Measurements from ENCODE around the gene FFAR1. TPM values are rescaled to one million over a fixed set of nuclear protein-coding genes. Genes with fewer than 3 reads are reported as not detected.
A peak's percentile ranks its signal among the peaks of the same experiment; 100 is the strongest.

FFAR1 gene
- total and polyA plus RNA-seq, 7 experiments from 2014 or later: 0.10 to 1.3 (median 0.24) TPM; not detected in 4

GRCh38 chr19:35379992-35380391 is 32.3 kb downstream of the FFAR1 start:
- no peak overlapping the region for H3K27ac ChIP-seq (ENCODE audit: low read depth, low read length)
- Mint-ChIP-seq H3K36me3 (peaks cover 0 to 4% (median 0%) of the 10 kb centered on the region in 5 donors), H3K9me3 (peaks cover 0 to 16% (median 2%) of the 10 kb centered on the region in 11 donors), H3K27ac (no peak overlapping the region), H3K27me3 (peaks cover 0 to 24% (median 13%) of the 10 kb centered on the region in 5 donors), H3K4me3 (no peak overlapping the region), H3K4me1 (peaks cover 0 to 7% (median 0%) of the 10 kb centered on the region in 7 donors)
- H3K9me3 ChIP-seq (ENCODE audit: control insufficient read depth in 2 of 3, low read length in 3 of 3): no peaks in the 10 kb centered on the region
- DNase-seq (no peak), ATAC-seq (no peak)
- no peaks in the 10 kb centered on the region for H3K27me3 ChIP-seq (ENCODE audit: control insufficient read depth in 2 of 2, insufficient read depth in 2 of 2, low read length in 2 of 2)
- intact Hi-C loops (cut with micrococcal nuclease): no loop called here
- POLR2A ChIA-PET: no interaction called here
- no peaks in the 10 kb centered on the region for H3K36me3 ChIP-seq (ENCODE audit: control insufficient read depth in 2 of 3, insufficient read depth in 3 of 3, low read length in 3 of 3)
- CTCF ChIA-PET: no interaction called here
- no peak overlapping the region for H3K4me3 ChIP-seq (ENCODE audit: low read length)
- H3K4me1 ChIP-seq (ENCODE audit: control insufficient read depth in 2 of 2, insufficient read depth in 2 of 2, low read length in 2 of 2): no peaks in the 10 kb centered on the region

- Histone ChIP-seq H3K4me1 (ENCODE audit: control insufficient read depth in 2 of 2, insufficient read depth in 2 of 2, low read length in 2 of 2) (no peaks in the 10 kb centered on the region), H3K9me3 (ENCODE audit: control insufficient read depth in 2 of 3, low read length in 3 of 3) (no peaks in the 10 kb centered on the region), H3K4me3 (ENCODE audit: low read length) (no peak overlapping the region), H3K27me3 (ENCODE audit: control insufficient read depth in 2 of 2, insufficient read depth in 2 of 2, low read length in 2 of 2) (no peaks in the 10 kb centered on the region), H3K36me3 (ENCODE audit: control insufficient read depth in 2 of 3, insufficient read depth in 3 of 3, low read length in 3 of 3) (no peaks in the 10 kb centered on the region), H3K27ac (ENCODE audit: low read depth, low read length) (no peak overlapping the region)
- CTCF ChIA-PET: no interaction called here
- no peak for ATAC-seq
- Mint-ChIP-seq H3K4me3 (no peak overlapping the region), H3K27me3 (peaks cover 0 to 21% (median 13%) of the 10 kb centered on the region in 5 donors), H3K36me3 (peaks cover 0 to 4% (median 0%) of the 10 kb centered on the region in 5 donors), H3K27ac (no peak overlapping the region), H3K9me3 (peaks cover 0 to 16% (median 2%) of the 10 kb centered on the region in 11 donors), H3K4me1 (peaks cover 0 to 4% (median 0%) of the 10 kb centered on the region in 7 donors)
- no peak for DNase-seq
- intact Hi-C loops (cut with micrococcal nuclease): no loop called here
- POLR2A ChIA-PET: no interaction called here
These were observed 32.9 kb downstream of the FFAR1 start for GRCh38 chr19:35380450-35381124.

GRCh38 chr19:35381318-35381717 is 33.6 kb downstream of the FFAR1 start:
- no peak overlapping the region for H3K4me3 ChIP-seq (ENCODE audit: low read length)
- no peak for DNase-seq
- ATAC-seq: no peak
- H3K27me3 Mint-ChIP-seq: peaks cover 0 to 21% (median 9%) of the 10 kb centered on the region in 5 donors
- intact Hi-C loops (cut with micrococcal nuclease): no loop called here
- ChIA-PET CTCF (no interaction called here), POLR2A (no interaction called here)
- peaks cover 0 to 18% (median 5%) of the 10 kb centered on the region in 11 donors for H3K9me3 Mint-ChIP-seq
- H3K4me1 ChIP-seq (ENCODE audit: control insufficient read depth in 2 of 2, insufficient read depth in 2 of 2, low read length in 2 of 2): no peaks in the 10 kb centered on the region
- no peak overlapping the region for H3K4me3 Mint-ChIP-seq
- no peaks in the 10 kb centered on the region for H3K36me3 ChIP-seq (ENCODE audit: control insufficient read depth in 2 of 3, insufficient read depth in 3 of 3, low read length in 3 of 3)
- H3K4me1 Mint-ChIP-seq: peaks cover 0 to 4% (median 0%) of the 10 kb centered on the region in 7 donors
- no peak overlapping the region for H3K27ac ChIP-seq (ENCODE audit: low read depth, low read length)
- peaks cover 0 to 5% (median under 1%) of the 10 kb centered on the region in 5 donors for H3K36me3 Mint-ChIP-seq
- no peak overlapping the region for H3K27ac Mint-ChIP-seq
- no peaks in the 10 kb centered on the region for H3K9me3 ChIP-seq (ENCODE audit: control insufficient read depth in 2 of 3, low read length in 3 of 3)
- H3K27me3 ChIP-seq (ENCODE audit: control insufficient read depth in 2 of 2, insufficient read depth in 2 of 2, low read length in 2 of 2): no peaks in the 10 kb centered on the region

GRCh38 chr19:35381926-35382325 is 34.2 kb downstream of the FFAR1 start:
- Mint-ChIP-seq H3K4me1 (peaks cover 0 to 3% (median 0%) of the 10 kb centered on the region in 7 donors), H3K27me3 (peaks cover 0 to 21% (median 13%) of the 10 kb centered on the region in 5 donors), H3K36me3 (peaks cover 0 to 9% (median 5%) of the 10 kb centered on the region in 5 donors), H3K4me3 (no peak overlapping the region), H3K27ac (no peak overlapping the region), H3K9me3 (peaks cover 0 to 24% (median 8%) of the 10 kb centered on the region in 11 donors)
- ChIA-PET POLR2A (no interaction called here), CTCF (interaction anchor here (0.7 kb wide), 1 partner anchor 122 kb away, joined by 3 read pairs; no protein-coding TSS in a partner anchor)
- peak; percentile 38 for ATAC-seq
- Histone ChIP-seq H3K36me3 (ENCODE audit: control insufficient read depth in 2 of 3, insufficient read depth in 3 of 3, low read length in 3 of 3) (no peaks in the 10 kb centered on the region), H3K27ac (ENCODE audit: low read depth, low read length) (no peak overlapping the region), H3K9me3 (ENCODE audit: control insufficient read depth in 2 of 3, low read length in 3 of 3) (no peaks in the 10 kb centered on the region), H3K27me3 (ENCODE audit: control insufficient read depth in 2 of 2, insufficient read depth in 2 of 2, low read length in 2 of 2) (no peaks in the 10 kb centered on the region), H3K4me3 (ENCODE audit: low read length) (no peak overlapping the region), H3K4me1 (ENCODE audit: control insufficient read depth in 2 of 2, insufficient read depth in 2 of 2, low read length in 2 of 2) (no peaks in the 10 kb centered on the region)
- intact Hi-C loops (cut with micrococcal nuclease): no loop called here
- DNase-seq: no peak

- Histone ChIP-seq H3K36me3 (ENCODE audit: control insufficient read depth in 2 of 3, insufficient read depth in 3 of 3, low read length in 3 of 3) (no peaks in the 10 kb centered on the region), H3K27ac (ENCODE audit: low read depth, low read length) (no peak overlapping the region), H3K27me3 (ENCODE audit: control insufficient read depth in 2 of 2, insufficient read depth in 2 of 2, low read length in 2 of 2) (no peaks in the 10 kb centered on the region), H3K4me3 (ENCODE audit: low read length) (no peak overlapping the region), H3K4me1 (ENCODE audit: control insufficient read depth in 2 of 2, insufficient read depth in 2 of 2, low read length in 2 of 2) (no peaks in the 10 kb centered on the region), H3K9me3 (ENCODE audit: control insufficient read depth in 2 of 3, low read length in 3 of 3) (no peaks in the 10 kb centered on the region)
- intact Hi-C loops (cut with micrococcal nuclease): no loop called here
- POLR2A ChIA-PET: no interaction called here
- Mint-ChIP-seq H3K27ac (no peak overlapping the region), H3K9me3 (peaks cover 0 to 19% (median 8%) of the 10 kb centered on the region in 11 donors), H3K36me3 (peaks cover 0 to 9% (median 5%) of the 10 kb centered on the region in 5 donors), H3K4me1 (peaks cover 0 to 2% (median 0%) of the 10 kb centered on the region in 7 donors), H3K4me3 (no peak overlapping the region), H3K27me3 (peaks cover 0 to 19% (median 13%) of the 10 kb centered on the region in 5 donors)
- no peak for DNase-seq
- no peak for ATAC-seq
- CTCF ChIA-PET: no interaction called here
These were observed 35.8 kb downstream of the FFAR1 start for GRCh38 chr19:35383536-35383935.

GRCh38 chr19:35388277-35389054 is 40.8 kb downstream of the FFAR1 start:
- ChIA-PET CTCF (no interaction called here), POLR2A (no interaction called here)
- Histone ChIP-seq H3K4me1 (ENCODE audit: control insufficient read depth in 2 of 2, insufficient read depth in 2 of 2, low read length in 2 of 2) (no peaks in the 10 kb centered on the region), H3K27me3 (ENCODE audit: control insufficient read depth in 2 of 2, insufficient read depth in 2 of 2, low read length in 2 of 2) (no peaks in the 10 kb centered on the region), H3K27ac (ENCODE audit: low read depth, low read length) (no peak overlapping the region), H3K9me3 (ENCODE audit: control insufficient read depth in 2 of 3, low read length in 3 of 3) (no peaks in the 10 kb centered on the region), H3K36me3 (ENCODE audit: control insufficient read depth in 2 of 3, insufficient read depth in 3 of 3, low read length in 3 of 3) (no peaks in the 10 kb centered on the region), H3K4me3 (ENCODE audit: low read length) (no peak overlapping the region)
- H3K36me3 Mint-ChIP-seq: peaks cover 0 to 9% (median 5%) of the 10 kb centered on the region in 5 donors
- peaks cover 0 to 17% (median 7%) of the 10 kb centered on the region in 11 donors for H3K9me3 Mint-ChIP-seq
- H3K27ac Mint-ChIP-seq: no peak overlapping the region
- no peaks in the 10 kb centered on the region for H3K4me1 Mint-ChIP-seq
- ATAC-seq: no peak
- H3K4me3 Mint-ChIP-seq: no peak overlapping the region
- intact Hi-C loops (cut with micrococcal nuclease): no loop called here
- H3K27me3 Mint-ChIP-seq: peaks cover 0 to 11% (median 4%) of the 10 kb centered on the region in 5 donors
- DNase-seq: no peak

All from naive thymus-derived CD4-positive, alpha-beta T cell (primary cell).